HG02840 (cell line): Measurements from ENCODE around the gene RDH13.
"Not testable (repeated sequence)": the region's sequence is repeated elsewhere in the genome, so short reads cannot be mapped to it uniquely, and the experiment has no call there.

Experiments used
- ATAC-seq: cut with Tn5 transposase; IDR thresholded peaks from one replicate; pipeline ENCODE4 v1.9.1; 2021; ENCODE audit warnings: mild to moderate bottlenecking, moderate library complexity, moderate number of reproducible peaks; ENCODE audit not compliant: unreplicated experiment, low FRiP score

RDH13 gene

DNA sequence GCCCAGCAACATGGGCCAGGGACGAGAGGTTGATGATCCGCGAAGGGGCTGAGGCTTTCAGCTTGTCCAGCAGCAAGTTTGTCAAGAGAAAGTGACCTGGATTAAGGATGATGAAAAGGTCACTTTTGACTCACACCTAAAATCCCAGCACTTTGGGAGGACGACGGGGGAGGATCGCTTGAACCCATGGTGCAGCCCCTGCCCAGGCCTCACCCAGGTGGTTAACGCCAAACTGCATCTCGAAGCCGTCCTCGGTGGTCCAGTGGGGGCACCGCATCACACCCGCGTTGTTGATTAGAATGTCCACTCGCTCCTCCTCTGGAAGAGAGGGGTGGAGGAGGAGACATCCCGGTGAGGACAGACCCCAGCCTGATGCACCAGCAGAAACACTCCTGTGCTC lies 14.5 kb downstream of the RDH13 start:
- ATAC-seq: no peak

DNA sequence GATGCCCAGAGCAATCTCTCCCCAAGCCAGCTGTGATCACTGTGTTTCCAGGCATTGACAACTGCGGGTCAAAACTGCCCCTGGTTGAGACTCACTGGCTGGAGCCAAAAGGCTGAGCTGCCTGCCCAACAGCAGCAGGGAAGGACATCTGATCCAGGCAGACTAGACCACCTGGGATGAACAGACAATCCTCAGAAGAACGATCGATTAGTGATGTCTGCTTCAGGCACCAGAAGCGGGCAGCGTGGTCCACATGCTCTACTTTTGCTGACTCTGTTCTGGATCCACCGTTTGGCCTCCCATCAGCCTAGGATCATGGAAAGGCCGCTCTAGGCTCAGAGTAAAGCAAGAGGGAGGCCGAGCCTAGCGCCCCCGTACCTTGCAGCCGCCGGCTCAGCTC lies 15.0 kb downstream of the RDH13 start:
- ATAC-seq: no peak

DNA sequence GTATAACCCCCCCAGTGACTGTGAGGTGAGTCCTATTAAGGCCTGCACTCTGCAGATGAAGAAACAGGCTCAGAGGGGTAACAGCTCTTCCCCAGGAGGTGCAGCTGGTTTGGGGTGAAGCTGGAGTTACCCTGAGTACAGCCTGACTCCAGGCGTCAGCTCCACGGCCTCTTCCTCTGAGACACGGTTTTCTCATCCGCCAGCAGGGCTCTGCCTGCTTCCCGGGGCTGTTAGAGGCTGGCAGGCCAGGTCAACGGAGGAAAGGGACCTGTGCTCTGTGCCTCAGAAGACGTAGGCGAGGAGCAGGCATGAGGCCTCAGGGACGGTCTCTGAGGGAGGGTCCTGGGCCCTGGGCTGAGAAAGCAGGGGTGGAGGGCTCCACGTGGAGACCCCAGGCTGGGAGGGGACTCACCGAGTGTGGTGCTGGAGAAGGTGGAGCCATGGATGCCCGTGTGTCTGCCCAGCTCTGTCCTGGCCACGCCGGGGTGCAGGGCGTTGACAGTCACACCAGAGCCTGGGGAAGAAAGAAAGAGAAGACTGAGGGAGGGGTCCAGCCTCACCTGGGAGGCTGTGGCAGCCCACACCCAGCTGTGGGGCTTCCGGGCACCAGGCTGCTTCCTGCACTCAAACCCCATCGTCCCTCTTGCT lies 15.8 kb downstream of the RDH13 start:
- ATAC-seq: no peak

DNA sequence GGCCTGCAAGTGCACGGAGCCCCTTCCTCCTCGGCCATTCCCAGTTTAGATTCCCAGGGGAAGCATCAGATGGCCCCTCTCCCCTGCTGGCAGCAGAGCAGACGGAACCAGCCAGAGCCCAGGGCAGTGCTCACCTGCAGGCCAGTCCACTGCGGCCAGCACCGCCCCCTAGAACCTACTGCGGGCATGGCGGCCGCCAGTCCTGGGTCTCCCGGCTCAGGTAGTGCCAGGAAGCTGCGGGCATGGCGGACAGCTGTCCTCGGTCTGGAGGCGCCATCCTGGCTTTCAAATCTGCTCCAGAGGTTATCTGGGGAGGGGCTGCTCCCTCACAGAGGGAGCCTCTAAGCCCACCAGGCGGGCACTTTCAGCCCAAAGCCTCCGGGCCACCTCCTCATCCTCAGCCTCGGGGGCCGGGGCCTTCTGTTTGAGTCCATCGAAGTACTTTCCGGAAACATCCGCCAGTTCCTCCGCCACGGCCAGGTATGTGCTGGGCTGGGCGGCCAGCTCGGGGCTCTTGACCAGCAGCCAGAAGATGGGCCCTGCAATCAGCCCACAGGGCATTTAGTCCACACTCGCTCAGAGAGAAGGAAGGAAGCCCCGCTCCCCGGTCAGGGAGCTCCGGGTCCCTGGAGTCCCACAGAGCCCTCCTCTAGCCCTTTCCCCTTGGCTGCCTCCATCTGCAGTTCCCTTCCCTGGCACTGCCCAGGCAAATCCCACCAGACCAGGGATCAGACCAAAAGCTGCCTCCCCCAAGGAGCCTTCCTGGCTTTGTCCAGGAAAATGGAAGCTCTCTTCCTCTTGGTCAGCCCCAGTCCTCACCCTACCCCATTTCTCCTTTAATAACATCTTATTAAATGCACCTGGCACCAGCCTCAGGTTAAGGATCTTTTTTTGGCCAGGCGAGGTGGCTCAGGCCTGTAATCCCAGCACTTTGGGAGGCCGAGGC lies 17.9 kb downstream of the RDH13 start:
- no peak for ATAC-seq

DNA sequence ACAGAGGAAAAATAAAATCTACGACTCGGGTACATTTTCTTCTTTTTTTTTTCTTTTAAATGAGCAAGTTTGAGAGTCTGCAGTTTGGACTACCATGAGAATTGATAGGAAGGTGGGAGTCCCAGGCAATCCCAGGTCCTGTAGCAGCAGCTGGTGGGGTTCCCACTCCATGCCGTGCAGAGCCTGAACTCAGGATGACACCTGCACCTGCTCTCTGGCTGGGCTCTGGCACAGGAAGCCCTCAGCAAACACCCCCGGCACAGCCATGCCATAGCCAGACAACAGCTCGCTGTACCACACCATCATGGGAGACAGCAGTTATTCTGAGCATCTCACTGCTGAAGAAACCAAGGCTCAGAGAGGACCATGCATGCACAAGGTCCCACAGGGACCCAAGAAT lies 18.7 kb downstream of the RDH13 start:
- ATAC-seq: no peak

DNA sequence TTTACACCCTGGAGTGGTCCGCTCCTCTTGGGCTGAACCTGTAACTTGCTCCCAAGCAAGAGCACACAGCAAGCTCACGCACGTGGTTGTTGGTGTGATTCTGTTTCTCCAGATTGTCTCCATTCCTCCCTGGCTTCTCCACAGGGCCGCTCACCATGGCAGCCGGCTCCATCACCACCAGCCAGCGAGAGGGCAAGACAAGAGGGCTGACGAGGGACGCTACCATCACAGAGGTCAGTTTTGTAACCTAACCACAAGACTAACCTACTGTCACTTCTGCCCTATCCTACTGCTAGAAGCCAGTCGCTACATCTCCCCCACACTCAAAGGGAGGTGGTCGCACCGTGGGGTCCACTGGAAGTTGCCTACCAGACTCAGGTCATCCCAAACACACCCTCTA lies 20.3 kb downstream of the RDH13 start:
- no peak for ATAC-seq

DNA sequence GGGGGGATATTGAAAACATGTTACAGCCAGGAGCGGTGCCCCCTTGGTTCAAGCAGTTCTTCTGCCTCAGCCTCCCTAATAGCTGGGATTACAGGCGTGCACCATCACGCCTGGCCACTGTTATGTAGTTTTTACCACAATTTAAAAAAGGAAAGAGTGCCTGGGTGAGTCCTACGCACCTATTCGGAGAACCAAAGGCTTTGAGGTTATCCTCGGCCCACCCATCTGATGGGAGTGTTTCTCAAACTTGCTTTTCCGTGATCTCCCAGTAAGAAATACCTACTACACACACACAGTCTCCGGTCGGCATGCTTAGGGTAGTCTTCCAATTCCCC lies 20.6 kb downstream of the RDH13 start:
- no peak for ATAC-seq

DNA sequence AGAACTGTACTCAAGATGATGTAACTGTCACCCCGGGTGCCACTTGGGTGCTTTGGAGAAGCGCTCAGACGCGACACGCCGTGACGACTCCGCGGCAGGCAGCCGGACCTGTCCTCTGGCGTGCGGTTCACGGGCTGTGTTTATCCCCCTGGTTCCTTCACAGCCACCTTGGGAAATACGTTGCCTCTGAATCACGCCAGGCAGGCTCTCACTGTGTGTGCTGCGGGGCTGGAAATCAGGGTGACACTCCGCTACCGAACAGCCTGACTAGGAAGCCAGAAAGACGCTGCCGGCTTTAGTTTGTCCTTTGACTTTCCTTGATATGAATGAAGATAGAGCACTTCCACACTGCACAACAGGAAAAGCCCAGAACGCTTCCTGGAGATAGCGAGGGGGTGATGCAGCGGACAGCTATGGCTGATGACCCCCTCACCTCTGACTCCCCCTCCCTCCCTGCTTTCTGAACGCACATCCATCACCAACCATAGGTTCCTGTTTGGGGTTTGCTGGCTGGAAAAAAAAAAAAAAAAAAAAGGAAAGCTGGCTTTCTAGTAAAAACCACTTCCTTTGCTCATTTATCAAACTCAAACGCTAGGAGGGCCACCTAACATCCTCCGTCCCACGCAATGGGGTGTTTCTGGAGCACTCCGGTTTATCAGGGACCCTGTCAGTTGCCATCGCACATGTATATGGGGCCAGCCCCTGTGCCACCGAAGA lies 21.2 kb downstream of the RDH13 start:
- ATAC-seq: no peak

DNA sequence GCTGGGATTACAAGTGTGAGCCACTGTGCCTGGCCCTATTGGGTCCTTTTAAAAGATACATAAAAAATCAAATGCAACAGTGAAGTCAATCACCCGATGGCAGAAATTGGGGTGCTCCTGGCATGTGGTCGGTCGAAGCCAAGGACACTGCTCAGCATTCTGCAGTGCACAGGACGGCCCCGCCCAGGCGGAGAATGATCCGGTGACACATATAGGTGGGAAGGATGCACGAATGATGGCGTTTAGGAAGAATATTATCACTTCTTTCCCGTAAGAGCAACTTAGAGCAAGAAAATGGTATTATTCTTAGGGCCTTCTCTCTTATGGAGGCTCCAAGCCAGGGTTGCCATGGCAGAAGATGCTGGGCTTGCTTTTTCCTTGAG lies 21.7 kb downstream of the RDH13 start:
- no peak for ATAC-seq

DNA sequence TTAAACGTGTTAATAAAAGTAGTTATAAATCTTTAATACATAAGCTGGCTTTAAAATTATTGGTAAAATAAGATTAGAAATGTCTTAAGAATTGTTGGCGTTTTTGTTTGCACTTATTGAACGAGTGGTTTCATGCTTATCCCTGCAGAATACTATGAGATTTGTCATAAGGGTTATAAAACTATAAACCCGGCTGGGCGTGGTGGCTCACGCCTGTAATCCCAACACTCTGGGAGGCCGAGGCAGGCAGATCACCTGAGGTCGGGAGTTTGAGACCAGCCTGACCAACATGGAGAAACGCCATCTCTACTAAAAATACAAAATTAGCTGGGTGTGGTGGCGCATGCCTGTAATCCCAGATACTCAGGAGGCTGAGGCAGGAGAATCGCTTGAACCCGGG lies 22.3 kb downstream of the RDH13 start:
- not testable (repeated sequence) for ATAC-seq

DNA sequence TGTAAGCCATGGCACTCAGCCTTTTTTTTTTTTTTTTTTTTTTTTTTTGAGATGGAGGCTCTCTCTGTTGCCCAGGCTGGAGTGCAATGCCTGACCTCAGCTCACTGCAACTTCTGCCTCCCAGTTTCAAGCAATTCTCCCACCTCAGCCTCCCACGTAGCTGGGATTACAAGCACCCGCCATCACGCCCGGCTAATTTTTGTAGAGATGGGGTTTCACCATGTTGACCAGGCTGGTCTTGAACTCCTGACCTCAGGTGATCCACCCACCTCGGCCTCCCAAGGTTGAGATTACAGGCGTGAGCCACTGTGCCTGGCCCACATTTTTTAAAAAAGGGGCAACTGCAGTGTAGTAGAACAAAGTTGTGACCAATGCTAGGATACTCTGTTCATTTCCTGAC lies 25.3 kb downstream of the RDH13 start:
- not testable (repeated sequence) for ATAC-seq

DNA sequence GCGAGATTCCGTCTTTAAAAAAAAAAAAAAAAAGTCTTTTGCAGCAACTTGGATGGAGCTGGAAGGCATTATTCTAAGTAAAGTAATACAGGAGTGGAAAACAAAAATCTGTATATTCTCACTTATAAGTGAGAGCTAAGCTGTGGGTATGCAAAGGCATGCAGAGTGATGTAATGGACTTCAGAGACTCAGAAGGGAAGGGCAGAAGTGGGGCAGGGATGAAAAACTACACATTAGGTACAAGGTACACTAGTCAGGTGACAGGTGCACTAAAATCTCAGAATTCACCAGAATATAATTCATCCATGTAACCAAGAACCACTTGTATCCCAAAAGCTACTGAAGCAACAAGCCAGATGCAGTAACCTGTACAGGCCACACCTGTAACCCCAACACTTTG lies 26.9 kb downstream of the RDH13 start:
- no peak for ATAC-seq

DNA sequence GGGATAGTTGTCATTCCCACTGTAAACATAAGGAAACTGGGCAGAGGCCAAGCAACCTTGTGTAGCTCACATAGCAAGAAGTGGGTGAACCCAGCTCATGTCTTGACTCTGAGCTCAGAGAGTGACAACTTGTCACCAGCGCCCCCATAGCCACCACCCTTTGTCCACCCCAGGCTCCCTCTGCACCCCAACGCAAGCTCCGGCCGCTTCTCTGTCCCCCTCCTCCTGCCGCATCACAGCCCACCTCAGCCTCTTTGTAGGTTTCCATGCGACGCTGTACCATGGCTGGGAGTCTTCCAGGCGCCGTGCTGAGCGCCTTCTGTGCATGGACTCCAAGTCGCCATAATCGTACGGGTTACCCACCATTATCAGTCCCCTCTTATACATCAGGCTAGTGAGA lies 28.2 kb downstream of the RDH13 start:
- ATAC-seq: no peak

DNA sequence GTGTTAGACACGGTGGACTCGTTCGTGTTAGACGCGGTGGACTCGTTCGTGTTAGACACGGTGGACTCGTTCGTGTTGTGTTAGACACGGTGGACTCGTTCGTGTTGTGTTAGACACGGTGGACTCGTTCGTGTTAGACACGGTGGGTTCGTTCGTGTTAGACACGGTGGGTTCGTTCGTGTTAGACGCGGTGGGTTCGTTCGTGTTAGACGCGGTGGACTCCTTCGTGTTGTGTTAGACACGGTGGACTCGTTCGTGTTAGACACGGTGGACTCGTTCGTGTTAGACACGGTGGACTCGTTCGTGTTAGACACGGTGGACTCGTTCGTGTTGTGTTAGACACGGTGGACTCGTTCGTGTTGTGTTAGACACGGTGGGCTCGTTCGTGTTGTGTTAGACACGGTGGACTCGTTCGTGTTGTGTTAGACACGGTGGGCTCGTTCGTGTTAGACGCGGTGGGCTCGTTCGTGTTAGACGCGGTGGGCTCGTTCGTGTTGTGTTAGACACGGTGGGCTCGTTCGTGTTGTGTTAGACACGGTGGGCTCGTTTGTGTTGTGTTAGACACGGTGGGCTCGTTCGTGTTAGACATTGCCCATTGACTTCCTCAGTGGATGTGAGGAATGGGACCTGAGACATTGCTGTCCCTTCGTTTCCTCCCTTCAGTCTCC lies 29.8 kb downstream of the RDH13 start:
- not testable (repeated sequence) for ATAC-seq

DNA sequence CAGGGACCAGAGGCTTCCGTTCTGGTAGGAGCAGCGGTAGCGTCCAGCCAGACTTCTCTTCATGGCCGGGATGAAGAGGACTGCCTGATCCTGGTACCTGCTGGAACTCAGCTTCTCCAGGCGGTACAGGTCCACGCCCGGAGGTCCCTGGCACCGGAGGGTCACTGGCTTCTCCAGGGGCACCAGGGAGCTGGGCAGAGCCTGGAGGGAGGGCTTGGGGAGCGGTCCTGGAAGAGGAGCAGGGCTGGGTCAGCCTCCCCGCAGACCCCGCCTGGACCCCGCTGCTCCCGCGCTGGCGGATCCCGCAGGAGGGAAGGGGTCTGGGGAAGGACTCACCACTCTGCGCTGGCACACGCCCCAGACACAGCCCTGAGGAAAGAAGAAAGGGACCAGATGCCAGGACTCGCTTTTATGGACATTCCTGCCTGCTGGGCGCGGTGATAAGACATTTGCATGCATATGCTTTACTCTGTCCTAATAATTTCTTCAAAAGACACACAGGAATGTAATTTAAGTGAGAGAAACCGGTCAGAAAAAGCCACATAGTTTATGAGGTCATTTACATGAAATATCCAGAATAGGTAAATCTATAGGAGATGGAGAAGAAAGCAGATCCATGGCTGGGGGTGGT lies 30.7 kb downstream of the RDH13 start:
- no peak for ATAC-seq

DNA sequence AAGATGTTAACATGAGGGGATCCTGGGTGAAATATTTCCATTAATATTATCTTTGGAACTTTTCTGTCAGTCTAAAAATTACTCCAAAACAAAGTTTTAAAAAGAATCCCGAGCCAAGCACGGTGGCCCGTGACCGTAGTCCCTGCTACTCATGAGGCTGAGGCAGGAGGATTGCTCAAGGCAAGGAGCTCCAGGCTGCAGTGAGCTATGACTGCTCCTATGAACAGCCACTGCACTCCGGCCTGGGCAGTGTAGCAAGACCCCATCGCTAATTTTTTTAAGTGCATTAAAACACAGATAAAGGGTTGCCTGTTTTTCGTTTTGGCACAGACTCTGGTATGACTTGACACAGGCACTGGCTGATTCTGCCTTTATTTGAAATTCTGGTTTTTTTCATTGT lies 31.8 kb downstream of the RDH13 start:
- ATAC-seq: no peak

DNA sequence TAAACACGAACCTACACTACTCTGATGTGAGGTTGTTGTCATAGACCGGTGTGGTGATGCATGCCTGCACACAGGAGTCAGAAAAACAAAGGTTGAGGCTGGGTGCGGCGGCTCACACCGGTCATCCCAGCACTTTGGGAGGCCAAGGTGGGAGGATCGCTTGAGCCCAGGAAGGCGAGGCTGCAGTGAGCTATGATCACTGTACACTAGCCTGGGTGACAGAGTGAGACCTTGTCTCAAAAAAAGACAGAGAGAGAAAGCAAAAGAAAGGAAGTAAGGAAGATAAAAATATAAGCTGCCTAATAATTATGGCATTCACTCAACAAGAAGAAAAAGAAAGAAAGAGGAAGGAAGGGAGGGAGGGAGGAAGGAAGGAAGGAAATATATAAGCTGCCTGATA lies 34.2 kb downstream of the RDH13 start:
- ATAC-seq: no peak

DNA sequence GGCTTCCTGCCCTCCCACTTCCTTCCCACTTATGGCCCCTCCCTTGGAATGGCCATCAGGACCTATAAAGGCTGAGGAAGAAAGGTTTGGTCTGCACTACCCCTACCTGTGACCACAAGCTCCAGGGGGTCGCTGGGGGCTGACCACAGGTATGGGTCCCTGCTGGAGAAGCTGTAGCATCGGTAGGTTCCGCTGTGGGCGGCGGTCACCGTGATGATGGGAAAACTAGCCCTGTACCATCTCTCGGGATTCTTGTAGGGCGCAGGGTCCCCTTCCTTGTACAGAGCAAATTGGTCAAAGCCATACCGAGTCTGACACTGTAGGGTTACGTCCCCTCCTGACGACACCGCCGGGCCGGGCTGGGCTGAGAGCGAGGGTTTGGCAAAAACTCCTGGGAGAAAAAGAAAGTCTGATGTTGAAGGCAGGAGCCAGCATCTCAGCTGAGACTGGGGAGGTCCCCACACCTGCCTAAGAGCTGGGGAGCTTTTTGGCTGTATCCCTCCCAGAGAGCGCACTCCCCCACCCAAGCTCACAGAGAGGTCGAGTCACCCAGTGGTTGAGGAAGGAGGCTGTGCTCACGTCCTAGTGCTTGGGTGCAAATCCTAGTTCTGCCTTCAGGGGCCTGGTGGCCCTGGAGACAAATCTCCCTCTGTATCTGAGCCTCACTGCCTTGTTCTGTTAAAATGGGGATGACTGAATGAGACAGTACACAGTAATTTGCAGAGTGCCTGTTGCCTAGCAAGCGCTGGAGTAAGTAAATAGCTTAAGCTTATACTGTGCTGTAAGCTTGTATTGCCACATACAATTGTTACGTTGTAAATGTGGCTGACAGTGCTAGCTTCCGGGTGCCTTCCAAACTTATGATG lies 35.2 kb downstream of the RDH13 start:
- no peak for ATAC-seq

DNA sequence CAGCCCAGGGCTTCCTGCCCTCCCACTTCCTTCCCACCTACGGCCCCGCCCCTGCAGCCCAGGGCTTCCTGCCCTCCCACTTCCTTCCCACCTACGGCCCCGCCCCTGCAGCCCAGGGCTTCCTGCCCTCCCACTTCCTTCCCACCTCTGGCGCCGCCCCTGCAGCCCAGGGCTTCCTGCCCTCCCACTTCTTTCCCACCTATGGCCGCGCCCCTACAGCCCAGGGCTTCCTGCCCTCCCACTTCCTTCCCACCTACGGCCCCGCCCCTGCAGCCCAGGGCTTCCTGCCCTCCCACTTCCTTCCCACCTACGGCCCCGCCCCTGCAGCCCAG lies 35.8 kb downstream of the RDH13 start:
- ATAC-seq: not testable (repeated sequence)

DNA sequence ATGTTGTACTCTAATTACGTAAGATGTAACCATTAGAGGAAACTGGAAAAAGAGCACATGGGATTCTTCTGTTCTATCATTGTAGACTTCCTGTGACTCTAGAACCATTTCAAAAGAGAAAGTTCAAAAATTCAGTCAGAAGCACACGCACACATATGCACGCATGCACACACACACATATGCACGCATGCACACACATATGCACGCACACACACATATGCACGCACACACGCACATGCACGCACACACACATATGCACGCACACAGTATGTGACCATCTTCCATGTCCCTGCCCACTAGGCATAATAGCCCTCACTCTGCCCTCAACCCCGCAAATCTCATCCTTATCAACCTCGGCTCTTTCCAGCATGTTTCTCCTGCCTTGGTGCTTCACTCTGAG lies 38.8 kb downstream of the RDH13 start:
- no peak for ATAC-seq
